Endothelial cell of umbilical vein (primary cell): ENCODE results near the gene CCRL2.

Experiments
- CTCF ChIP-seq, 2 donors: IDR thresholded peaks; 1 replicate in 1 of 2; 2 replicates in 1 of 2; pipeline ENCODE4 v1.5.1; 2011; ENCODE audit warnings: low read length in 2 of 2, mild to moderate bottlenecking in 2 of 2, moderate library complexity in 2 of 2, control low read depth in 1 of 2, inconsistent platforms in 1 of 2, low read depth in 1 of 2; ENCODE audit not compliant: insufficient read depth in 1 of 2; ENCODE audit errors: extremely low read depth in 1 of 2
- EZH2 ChIP-seq: IDR thresholded peaks from 2 replicates; pipeline ENCODE4 v1.6.1; 2012; ENCODE audit warnings: borderline replicate concordance, low read depth, mild to moderate bottlenecking, moderate library complexity, low read length, inconsistent platforms; ENCODE audit not compliant: severe bottlenecking
- JUN ChIP-seq: IDR thresholded peaks from 2 replicates; pipeline ENCODE4 v1.6.1; 2011; ENCODE audit warnings: borderline replicate concordance, low read depth; ENCODE audit not compliant: insufficient read length, insufficient read depth
- MAX ChIP-seq: IDR thresholded peaks from 2 replicates; pipeline ENCODE4 v1.6.1; 2011; ENCODE audit not compliant: insufficient read depth, insufficient read length
- POLR2A ChIP-seq: IDR thresholded peaks from 2 replicates; pipeline ENCODE4 v1.6.1; 2012; ENCODE audit warnings: low read depth, mild to moderate bottlenecking, control low read depth, low read length
- POLR2AphosphoS5 ChIP-seq: IDR thresholded peaks from 2 replicates; pipeline ENCODE4 v1.6.1; 2012; ENCODE audit warnings: low read depth, mild to moderate bottlenecking, control low read depth, low read length, moderate library complexity; ENCODE audit not compliant: insufficient read depth

DNA sequence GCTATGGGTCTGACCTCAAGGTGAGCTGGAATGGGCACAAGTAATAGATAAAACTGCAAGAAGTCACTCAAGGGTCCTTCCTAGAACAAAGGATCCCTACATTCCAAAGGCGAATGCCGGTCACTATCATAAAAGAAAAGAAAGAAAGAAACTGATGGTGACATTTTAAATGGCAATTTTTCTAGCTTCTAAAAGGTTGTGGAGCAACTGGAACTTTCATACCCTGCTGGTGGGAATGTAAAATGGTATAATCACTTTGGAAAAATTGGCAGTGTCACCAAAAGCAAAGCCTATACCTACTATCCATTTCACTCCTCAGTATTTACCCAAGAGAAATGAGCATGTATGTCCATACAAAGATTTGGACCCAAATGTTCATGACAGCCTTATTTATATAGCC is 4.2 kb downstream of the CCRL2 start:
- no peak for TF ChIP-seq POLR2A
- no peak for TF ChIP-seq POLR2AphosphoS5
- no peak for TF ChIP-seq CTCF (IDR thresholded peaks at IDR 0.05; ENCODE audit: extremely low read depth in 1 of 2, insufficient read depth in 1 of 2, low read depth in 1 of 2, low read length in 2 of 2)
- no peak for TF ChIP-seq JUN
- no peak for TF ChIP-seq EZH2
- TF ChIP-seq MAX = no peak
